ENCODE results near the gene LAIR1. TPM values are rescaled to one million over a fixed set of nuclear protein-coding genes. Genes with fewer than 3 reads are reported as not detected.
A peak's percentile ranks its signal among the peaks of the same experiment; 100 is the strongest.

LAIR1 gene
- polyA plus RNA-seq, 3 donors, result 48.0 to 202 (median 73.8) TPM

- H3K36me3 Mint-ChIP-seq, result peaks cover 2 to 8% of the 10 kb centered on the region in 2 donors
- H3K27me3 Mint-ChIP-seq (ENCODE audit: low read depth in 3 of 3), result peaks cover 5 to 13% (median 8%) of the 10 kb centered on the region in 3 donors
- peak overlapping the region; percentile 44 to 77 for H3K27ac ChIP-seq (ENCODE audit: low read depth in 1 of 2, low read length in 2 of 2)
- no peaks in the 10 kb centered on the region for H3K9me3 ChIP-seq (replicated peaks in 1 of 2; ENCODE audit: control insufficient read depth in 1 of 2, insufficient read depth in 1 of 2, low read length in 2 of 2)
- H3K9ac ChIP-seq (ENCODE audit: insufficient read depth, low read length, poor library complexity, severe bottlenecking), result no peak overlapping the region
- peak; percentile 52 to 74 (median 74) for DNase-seq
- no peak overlapping the region for H2AFZ ChIP-seq (ENCODE audit: insufficient read depth, low read depth, low read length, poor library complexity, severe bottlenecking)
- H3K79me2 ChIP-seq (ENCODE audit: insufficient read depth, low read length), result no peaks in the 10 kb centered on the region
- peaks cover 53% of the 10 kb centered on the region for H3K4me1 Mint-ChIP-seq
- peaks cover 48 to 53% of the 10 kb centered on the region in 2 donors for H3K4me1 ChIP-seq (ENCODE audit: control insufficient read depth in 1 of 2, insufficient read depth in 2 of 2, low read length in 2 of 2)
- H3K9me3 Mint-ChIP-seq, result peaks cover 0 to 10% (median 5%) of the 10 kb centered on the region in 7 donors
- peak overlapping the region; percentile 64 to 84 (median 81) for H3K27ac Mint-ChIP-seq
- no peaks in the 10 kb centered on the region for H4K20me1 ChIP-seq (ENCODE audit: insufficient read depth, low read length)
- TF ChIP-seq CTCF (IDR thresholded peaks at IDR 0.05), result no peak
- peaks cover 0 to 2% of the 10 kb centered on the region in 2 donors for H3K27me3 ChIP-seq (ENCODE audit: control insufficient read depth in 2 of 2, insufficient read depth in 2 of 2, low read length in 2 of 2)
- WGBS (ENCODE audit: insufficient coverage), result 28% methylated on average over 3 of the region's 6 CpGs
- intact Hi-C loops (cut with micrococcal nuclease), result no loop called here
- peak overlapping the region; percentile 61 for H3K4me2 ChIP-seq (replicated peaks; ENCODE audit: extremely low read depth, low read length, poor library complexity, severe bottlenecking)
- H3K36me3 ChIP-seq (replicated peaks in 1 of 2; ENCODE audit: control insufficient read depth in 1 of 2, insufficient read depth in 2 of 2, low read length in 2 of 2), result no peaks in the 10 kb centered on the region
- H3K4me3 ChIP-seq (replicated peaks in 1 of 3; ENCODE audit: low read depth in 2 of 3, low read length in 3 of 3), result peak overlapping the region in 1 of 3 experiments; percentile 61
- H3K4me3 Mint-ChIP-seq, result peak overlapping the region in 1 of 2 donors; percentile 46
These were observed 18.8 kb downstream of the LAIR1 start for GRCh38 chr19:54345938-54346386.

- Histone ChIP-seq H3K4me3 (replicated peaks in 1 of 3; ENCODE audit: low read depth in 2 of 3, low read length in 3 of 3) (peak overlapping the region in 1 of 3 experiments; percentile 22), H3K79me2 (ENCODE audit: insufficient read depth, low read length) (no peaks in the 10 kb centered on the region), H3K27me3 (ENCODE audit: control insufficient read depth in 2 of 2, insufficient read depth in 2 of 2, low read length in 2 of 2) (no peaks in the 10 kb centered on the region), H2AFZ (ENCODE audit: insufficient read depth, low read depth, low read length, poor library complexity, severe bottlenecking) (no peak overlapping the region), H3K9ac (ENCODE audit: insufficient read depth, low read length, poor library complexity, severe bottlenecking) (no peak overlapping the region), H3K4me1 (ENCODE audit: control insufficient read depth in 1 of 2, insufficient read depth in 2 of 2, low read length in 2 of 2) (peaks cover 63 to 68% of the 10 kb centered on the region in 2 donors), H3K27ac (ENCODE audit: low read depth in 1 of 2, low read length in 2 of 2) (peak overlapping the region in 1 of 2 donors; percentile 40), H3K36me3 (replicated peaks in 1 of 2; ENCODE audit: control insufficient read depth in 1 of 2, insufficient read depth in 2 of 2, low read length in 2 of 2) (no peaks in the 10 kb centered on the region), H4K20me1 (ENCODE audit: insufficient read depth, low read length) (no peaks in the 10 kb centered on the region), H3K4me2 (replicated peaks; ENCODE audit: extremely low read depth, low read length, poor library complexity, severe bottlenecking) (peak overlapping the region; percentile 7), H3K9me3 (replicated peaks in 1 of 2; ENCODE audit: control insufficient read depth in 1 of 2, insufficient read depth in 1 of 2, low read length in 2 of 2) (no peaks in the 10 kb centered on the region)
- 0% methylated on average over 2 of the region's 4 CpGs for WGBS (ENCODE audit: insufficient coverage)
- peak overlapping the region in 1 of 2 donors; percentile 39 for H3K4me3 Mint-ChIP-seq
- H3K4me1 Mint-ChIP-seq, result peaks cover 67% of the 10 kb centered on the region
- H3K27ac Mint-ChIP-seq, result peak overlapping the region; percentile 18 to 84 (median 68)
- DNase-seq, result peak in 2 of 3 donors; percentile 43 to 69
- peaks cover 0 to 10% (median 4%) of the 10 kb centered on the region in 7 donors for H3K9me3 Mint-ChIP-seq
- H3K27me3 Mint-ChIP-seq (ENCODE audit: low read depth in 3 of 3), result peaks cover under 1 to 12% (median 4%) of the 10 kb centered on the region in 3 donors
- no peak for TF ChIP-seq CTCF (IDR thresholded peaks at IDR 0.05)
- H3K36me3 Mint-ChIP-seq, result peaks cover 2 to 6% of the 10 kb centered on the region in 2 donors
- intact Hi-C loops (cut with micrococcal nuclease), result no loop called here
These were observed 20.9 kb downstream of the LAIR1 start for GRCh38 chr19:54343868-54344267.
